GM23338 (cell line): ENCODE results near the gene HIVEP3. TPM values are rescaled to one million over a fixed set of nuclear protein-coding genes. Genes with fewer than 3 reads are reported as not detected.

Experiments used
- ATAC-seq: fragments of 200-7000 bp; cut with Tn5 transposase; 3 replicates; pipeline ENCODE4 v1.9.1; 2020
- DNase-seq: peaks from one replicate; pipeline ENCODE4 v3.0.0-alpha.2; 2015; ENCODE audit warnings: low spot score
- H2AFZ ChIP-seq: fragments of 200-600 bp; sonication (generic); 2 replicates; pipeline ENCODE4 v1.8.0; 2016; ENCODE audit warnings: antibody characterized with exemption, mild to moderate bottlenecking, moderate library complexity
- H3F3A ChIP-seq: fragments of 200-600 bp; sonication (generic); replicated peaks from 2 replicates; pipeline ENCODE4 v1.8.0; 2017; ENCODE audit warnings: antibody characterized with exemption, mixed run types, low read depth
- H3K27ac ChIP-seq: fragments of 200-600 bp; sonication (generic); 2 replicates; pipeline ENCODE4 v1.6.1; 2016; ENCODE audit warnings: low read depth
- H3K27me3 ChIP-seq: fragments of 200-600 bp; sonication (generic); 2 replicates; pipeline ENCODE4 v1.8.0; 2016; ENCODE audit warnings: mild to moderate bottlenecking, mixed run types, moderate library complexity; ENCODE audit not compliant: insufficient read depth
- H3K36me3 ChIP-seq: fragments of 200-600 bp; sonication (generic); 2 replicates; pipeline ENCODE4 v1.8.0; 2016; ENCODE audit warnings: mild to moderate bottlenecking; ENCODE audit not compliant: insufficient read depth
- H3K4me1 ChIP-seq: fragments of 200-600 bp; sonication (generic); 2 replicates; pipeline ENCODE4 v1.8.0; 2016; ENCODE audit warnings: mild to moderate bottlenecking, moderate library complexity; ENCODE audit not compliant: insufficient read depth
- H3K4me2 ChIP-seq: fragments of 200-600 bp; sonication (generic); 2 replicates; pipeline ENCODE4 v1.7.1; 2017; ENCODE audit warnings: mixed run types
- H3K4me3 ChIP-seq: fragments of 200-600 bp; sonication (generic); 2 replicates; pipeline ENCODE4 v1.6.1; 2016; ENCODE audit warnings: mixed run types
- H3K79me2 ChIP-seq: fragments of 200-600 bp; sonication (generic); replicated peaks from 2 replicates; pipeline ENCODE4 v1.8.0; 2017; ENCODE audit warnings: mild to moderate bottlenecking; ENCODE audit not compliant: insufficient read depth
- H3K9me2 ChIP-seq: fragments of 200-600 bp; sonication (generic); 2 replicates; pipeline ENCODE4 v1.8.0; 2017; ENCODE audit not compliant: insufficient read depth
- H4K20me1 ChIP-seq: fragments of 200-600 bp; sonication (generic); replicated peaks from 2 replicates; pipeline ENCODE4 v1.8.0; 2017; ENCODE audit warnings: mild to moderate bottlenecking; ENCODE audit not compliant: insufficient read depth
- H3K27ac Mint-ChIP-seq: 2 replicates; pipeline ENCODE4 v1.8.0; 2020; ENCODE audit warnings: inconsistent platforms, mild to moderate bottlenecking, moderate library complexity, mixed read lengths
- H3K27me3 Mint-ChIP-seq: 3 replicates; pipeline ENCODE4 v1.8.0; 2022; ENCODE audit warnings: low read depth, mild to moderate bottlenecking, moderate library complexity, mixed read lengths, inconsistent platforms; ENCODE audit not compliant: insufficient read depth, poor library complexity
- H3K36me3 Mint-ChIP-seq: 3 replicates; pipeline ENCODE4 v1.8.0; 2021; ENCODE audit warnings: low read depth, mild to moderate bottlenecking, inconsistent platforms, moderate library complexity, mixed read lengths
- H3K4me1 Mint-ChIP-seq: 3 replicates; pipeline ENCODE4 v1.8.0; 2020; ENCODE audit warnings: mild to moderate bottlenecking, inconsistent platforms, mixed read lengths
- H3K4me3 Mint-ChIP-seq: 3 replicates; pipeline ENCODE4 v1.8.0; 2021; ENCODE audit warnings: moderate library complexity, mild to moderate bottlenecking, inconsistent platforms, mixed read lengths
- H3K9me3 Mint-ChIP-seq: 3 replicates; pipeline ENCODE4 v1.8.0; 2020; ENCODE audit warnings: moderate library complexity, mild to moderate bottlenecking, inconsistent platforms, mixed read lengths
- CREB1 ChIP-seq: fragments of 250-450 bp; sonication (Bioruptor Pico); IDR thresholded peaks from 2 replicates; pipeline ENCODE4 v1.5.0; 2020; ENCODE audit warnings: low read depth, mild to moderate bottlenecking, moderate library complexity
- ETS1 ChIP-seq: IDR thresholded peaks from 2 replicates; pipeline ENCODE4 v1.6.1; 2016; ENCODE audit warnings: antibody characterized with exemption
- EZH2 ChIP-seq: fragments of 200-600 bp; sonication (generic); IDR thresholded peaks from one replicate; pipeline ENCODE4 v1.8.0; 2017; ENCODE audit warnings: antibody characterized with exemption, mild to moderate bottlenecking, low read depth; ENCODE audit not compliant: unreplicated experiment
- EZH2phosphoT487 ChIP-seq: fragments of 200-600 bp; sonication (generic); IDR thresholded peaks from one replicate; pipeline ENCODE4 v1.8.1; 2018; ENCODE audit warnings: antibody characterized with exemption; ENCODE audit not compliant: unreplicated experiment
- JUNB ChIP-seq: IDR thresholded peaks from one replicate; pipeline ENCODE4 v1.6.1; 2016; ENCODE audit warnings: antibody characterized with exemption; ENCODE audit not compliant: unreplicated experiment
- STAT1 ChIP-seq: IDR thresholded peaks from one replicate; pipeline ENCODE4 v1.6.1; 2016; ENCODE audit warnings: antibody characterized with exemption; ENCODE audit not compliant: unreplicated experiment
- ZNF331 ChIP-seq: fragments of 250-450 bp; sonication (Bioruptor Pico); IDR thresholded peaks from 2 replicates; pipeline ENCODE4 v1.5.0; 2020; ENCODE audit warnings: low read depth, mild to moderate bottlenecking, moderate library complexity
- ZNF462 ChIP-seq: fragments of 250-450 bp; sonication (Bioruptor Pico); IDR thresholded peaks from 2 replicates; pipeline ENCODE4 v1.5.0; 2020; ENCODE audit warnings: mild to moderate bottlenecking, moderate library complexity
- polyA plus RNA-seq: library from polyadenylated mRNA; unstranded; fragments of >200 nt; fragmentation: Nextera tagmentation; extraction: Ambion mirVana; gene quantifications from 2 replicates; pipeline ENCODE4 v1.2.1, GENCODE V29; 2016
- total RNA-seq: library from RNA; depleted of rRNA; stranded (reverse); fragments of >200 nt; shearing (Covaris generic); gene quantifications from 2 replicates; pipeline ENCODE4 v1.2.3, GENCODE V29; 2014

HIVEP3 gene
- total and polyA plus RNA-seq, 2 experiments from 2014 or later: 0.14 to 0.24 TPM

- TF ChIP-seq ZNF462: no peak
- no peak for TF ChIP-seq ZNF331 (CRISPR knock-in tag)
- TF ChIP-seq STAT1: no peak
- TF ChIP-seq JUNB: no peak
- TF ChIP-seq ETS1: no peak
- no peak for TF ChIP-seq EZH2
- no peak for TF ChIP-seq EZH2phosphoT487
These were observed 262.7 kb downstream of the HIVEP3 start (continued) for GRCh38 chr1:41656068-41656467.

- H3K4me3 Mint-ChIP-seq: no peak overlapping the region
- H3K4me1 Mint-ChIP-seq: peaks cover 14% of the 10 kb centered on the region
- Histone ChIP-seq H3K9me2 (no peaks in the 10 kb centered on the region; the same call in 1 of the 2 replicates), H3K36me3 (no peaks in the 10 kb centered on the region), H2AFZ (no peak overlapping the region), H3K4me1 (peaks cover 6% of the 10 kb centered on the region; the same call in 1 of the 2 replicates), H3F3A (no peaks in the 10 kb centered on the region), H4K20me1 (peaks cover 2% of the 10 kb centered on the region; the same call in 1 of the 2 replicates), H3K79me2 (no peaks in the 10 kb centered on the region), H3K27me3 (peaks cover 16% of the 10 kb centered on the region), H3K4me3 (no peak overlapping the region), H3K4me2 (no peak overlapping the region), H3K27ac (no peak overlapping the region)
- no peak overlapping the region for H3K27ac Mint-ChIP-seq
- ATAC-seq (no peak), DNase-seq (no peak)
- H3K27me3 Mint-ChIP-seq: peaks cover 15% of the 10 kb centered on the region
- no peaks in the 10 kb centered on the region for H3K36me3 Mint-ChIP-seq
- H3K9me3 Mint-ChIP-seq: no peaks in the 10 kb centered on the region
- TF ChIP-seq CREB1 (no peak), ETS1 (no peak), JUNB (no peak), EZH2 (no peak), EZH2phosphoT487 (no peak)
These were observed 263.1 kb downstream of the HIVEP3 start for GRCh38 chr1:41655632-41656031.
